Epithelial cell of umbilical artery (primary cell): ENCODE measurements around the gene XK. TPM values are rescaled to one million over a fixed set of nuclear protein-coding genes. Genes with fewer than 3 reads are reported as not detected.

Experiments
- total RNA-seq: library from RNA; depleted of rRNA; stranded (reverse); fragments of >200 nt; gene quantifications from 2 replicates; pipeline ENCODE4 v1.2.3, GENCODE V29; 2014

XK gene
- under 0.01 TPM in 1 of 2 replicates, not detected in the other for total RNA-seq

GRCh38 chrX:37685381-37686359 is at the start of gene XK:
XK (plus strand) TSS chrX:37685791; CDS start chrX:37685962, 171 bp downstream.

GRCh38 chrX:37779857-37780256 is 94.3 kb downstream of the XK start, which contains the start of gene CYBB:
CYBB (plus strand) TSS chrX:37780059; CDS start chrX:37780078, 19 bp downstream.

Other genes with a start within 250 kb of the XK start
- under 0.01 TPM in 2 replicates for gene LANCL3, start 114.1 kb upstream of the XK start, total RNA-seq
- not detected in 2 replicates for gene CYBB, start 94.3 kb downstream of the XK start, total RNA-seq
- 35.4 and 38.7 TPM in 2 replicates for gene DYNLT3, start 161.8 kb downstream of the XK start, total RNA-seq